ENCODE measurements around the gene SORBS1. TPM values are rescaled to one million over a fixed set of nuclear protein-coding genes. Genes with fewer than 3 reads are reported as not detected.

Gene SORBS1
- total and polyA plus RNA-seq, 5 donors, result 225 to 511 (median 428) TPM

GRCh38 chr10:95435548-95436279 is 125.5 kb downstream of the SORBS1 start:
- Histone ChIP-seq H3K9me3 (ENCODE audit: control insufficient read depth, low read length) (no peaks in the 10 kb centered on the region), H3K27me3 (ENCODE audit: control insufficient read depth, insufficient read depth) (no peaks in the 10 kb centered on the region), H3K4me3 (ENCODE audit: low read length) (no peak overlapping the region), H3K27ac (ENCODE audit: low read length) (peak overlapping the region; percentile 78), H3K4me1 (ENCODE audit: control insufficient read depth, insufficient read depth, low read length) (peaks cover 31% of the 10 kb centered on the region)
- intact Hi-C loops (cut with DNase I), result loop anchor here in 3 of 4 donors (5.0 to 10.0 kb wide), 2 partner anchors 122 to 129 kb away; partner anchors contain the start of gene SORBS1 (in 2 of the 3)
- WGBS, result 74% methylated on average over 13 of the region's 13 CpGs
- DNase-seq, result no peak
- ATAC-seq, result no peak

GRCh38 chr10:95434583-95434982 is 126.6 kb downstream of the SORBS1 start:
- intact Hi-C loops (cut with DNase I), result loop anchor here (5.0 to 10.0 kb wide), 3 partner anchors 43 to 168 kb away; partner anchors contain the start of gene SORBS1 (in 2 of the 4)
- WGBS, result 65% methylated on average over 9 of the region's 9 CpGs

GRCh38 chr10:95431900-95432342 is 129.2 kb downstream of the SORBS1 start:
- Histone ChIP-seq H3K27me3 (ENCODE audit: control insufficient read depth, insufficient read depth) (no peaks in the 10 kb centered on the region), H3K27ac (ENCODE audit: low read length) (peak overlapping the region; percentile 71), H3K9me3 (ENCODE audit: control insufficient read depth, low read length) (no peaks in the 10 kb centered on the region), H3K4me1 (ENCODE audit: control insufficient read depth, insufficient read depth, low read length) (peaks cover 30% of the 10 kb centered on the region), H3K4me3 (ENCODE audit: low read length) (no peak overlapping the region)
- peak in 1 of 2 donors; percentile 9 for ATAC-seq
- no peak for DNase-seq
- 54% methylated on average over 4 of the region's 4 CpGs for WGBS
- intact Hi-C loops (cut with DNase I), result loop anchor here (2.0 to 10.0 kb wide), 4 partner anchors 45 to 170 kb away; partner anchors contain the start of gene SORBS1 (in 2 of the 4)

More at GRCh38 chr10:95434583-95434982, 126.6 kb downstream of the SORBS1 start:
- no peaks in the 10 kb centered on the region for H3K27me3 ChIP-seq (ENCODE audit: control insufficient read depth, insufficient read depth)
- peak overlapping the region; percentile 78 for H3K27ac ChIP-seq (ENCODE audit: low read length)
- H3K4me3 ChIP-seq (ENCODE audit: low read length), result no peak overlapping the region
- peaks cover 34% of the 10 kb centered on the region for H3K4me1 ChIP-seq (ENCODE audit: control insufficient read depth, insufficient read depth, low read length)
- ATAC-seq (peak; percentile 2 to 40), DNase-seq (no peak)
- H3K9me3 ChIP-seq (ENCODE audit: control insufficient read depth, low read length), result no peaks in the 10 kb centered on the region

GRCh38 chr10:95430231-95430951 is 130.8 kb downstream of the SORBS1 start:
- intact Hi-C loops (cut with DNase I), result loop anchor here (2.0 to 10.0 kb wide), 4 partner anchors 47 to 172 kb away; partner anchors contain the start of gene SORBS1 (in 2 of the 4)
- H3K27ac ChIP-seq (ENCODE audit: low read length), result peak overlapping the region; percentile 79
- H3K4me3 ChIP-seq (ENCODE audit: low read length), result no peak overlapping the region
- H3K9me3 ChIP-seq (ENCODE audit: control insufficient read depth, low read length), result no peaks in the 10 kb centered on the region
- peak; percentile 56 to 71 for ATAC-seq
- no peaks in the 10 kb centered on the region for H3K27me3 ChIP-seq (ENCODE audit: control insufficient read depth, insufficient read depth)
- 35% methylated on average over 12 of the region's 12 CpGs for WGBS
- DNase-seq, result peak in 1 of 3 donors; percentile 59
- peaks cover 28% of the 10 kb centered on the region for H3K4me1 ChIP-seq (ENCODE audit: control insufficient read depth, insufficient read depth, low read length)

DNA sequence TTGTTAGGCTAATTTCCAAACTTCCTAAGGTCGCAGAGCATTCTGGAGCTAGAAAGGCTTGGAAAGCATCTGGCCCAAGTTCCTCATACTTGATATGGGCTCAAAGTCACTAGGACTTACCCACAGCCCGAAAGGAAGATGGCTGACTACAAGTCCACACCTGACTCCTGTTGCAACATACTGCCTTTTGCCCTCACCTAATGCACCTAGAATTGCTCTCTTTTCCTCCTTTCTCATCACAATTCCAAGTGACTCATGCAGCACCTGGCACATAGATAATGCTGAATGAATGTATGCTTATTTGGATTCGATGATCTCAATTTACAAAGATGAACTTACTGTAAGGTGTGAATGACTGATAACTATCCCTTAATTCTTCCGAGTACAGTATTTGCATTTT is 131.5 kb downstream of the SORBS1 start:
- no peaks in the 10 kb centered on the region for H3K9me3 ChIP-seq (ENCODE audit: control insufficient read depth, low read length)
- peaks cover 24% of the 10 kb centered on the region for H3K4me1 ChIP-seq (ENCODE audit: control insufficient read depth, insufficient read depth, low read length)
- WGBS, result 81% methylated on average over 4 of the region's 4 CpGs
- H3K27ac ChIP-seq (ENCODE audit: low read length), result peak overlapping the region; percentile 12
- ATAC-seq (no peak), DNase-seq (no peak)
- intact Hi-C loops (cut with DNase I), result loop anchor here (2.0 to 10.0 kb wide), 5 partner anchors 48 to 173 kb away; partner anchors contain the start of gene SORBS1 (in 2 of the 4)
- H3K27me3 ChIP-seq (ENCODE audit: control insufficient read depth, insufficient read depth), result no peaks in the 10 kb centered on the region
- H3K4me3 ChIP-seq (ENCODE audit: low read length), result no peak overlapping the region

- Histone ChIP-seq H3K27ac (ENCODE audit: low read length) (peak overlapping the region; percentile 46), H3K27me3 (ENCODE audit: control insufficient read depth, insufficient read depth) (no peaks in the 10 kb centered on the region), H3K4me3 (ENCODE audit: low read length) (no peak overlapping the region), H3K4me1 (ENCODE audit: control insufficient read depth, insufficient read depth, low read length) (peaks cover 20% of the 10 kb centered on the region), H3K9me3 (ENCODE audit: control insufficient read depth, low read length) (no peaks in the 10 kb centered on the region)
- DNase-seq (peak; percentile 55 to 76 (median 76)), ATAC-seq (peak; percentile 38 to 64)
- intact Hi-C loops (cut with DNase I), result loop anchor here in 2 of 4 donors (10.0 kb wide), 1 partner anchor 54 kb away; no protein-coding TSS in a partner anchor
- WGBS, result 31% methylated on average over 2 of the region's 2 CpGs
Measured at GRCh38 chr10:95428701-95429100, 132.5 kb downstream of the SORBS1 start.

DNA sequence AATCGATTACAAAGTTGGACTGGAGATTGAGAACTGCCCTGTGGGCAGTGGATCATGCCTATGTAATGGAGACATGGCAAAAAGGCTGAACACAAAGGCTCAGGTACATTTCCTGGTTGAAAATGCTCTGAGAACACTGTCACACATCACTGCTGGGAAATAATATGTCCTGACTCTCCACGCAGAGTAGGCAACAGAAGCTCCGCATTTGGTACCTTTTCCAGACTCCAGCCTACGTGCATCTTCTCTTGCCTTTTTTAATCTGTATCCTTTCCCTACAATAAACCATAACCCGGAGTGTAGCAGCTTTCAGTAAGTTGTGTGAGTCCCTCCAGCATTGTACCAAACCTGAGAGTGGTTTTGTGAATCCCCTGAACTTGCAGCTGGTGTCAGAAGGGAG is 134.7 kb downstream of the SORBS1 start:
- H3K4me1 ChIP-seq (ENCODE audit: control insufficient read depth, insufficient read depth, low read length), result peaks cover 19% of the 10 kb centered on the region
- H3K27me3 ChIP-seq (ENCODE audit: control insufficient read depth, insufficient read depth), result no peaks in the 10 kb centered on the region
- ATAC-seq (no peak), DNase-seq (no peak)
- intact Hi-C loops (cut with DNase I), result loop anchor here in 2 of 4 donors (10.0 kb wide), 1 partner anchor 52 kb away; no protein-coding TSS in a partner anchor
- no peaks in the 10 kb centered on the region for H3K9me3 ChIP-seq (ENCODE audit: control insufficient read depth, low read length)
- peak overlapping the region; percentile 46 for H3K27ac ChIP-seq (ENCODE audit: low read length)
- no peak overlapping the region for H3K4me3 ChIP-seq (ENCODE audit: low read length)
- 60% methylated on average over 5 of the region's 5 CpGs for WGBS

GRCh38 chr10:95425592-95426465 is 135.3 kb downstream of the SORBS1 start:
- intact Hi-C loops (cut with DNase I), result loop anchor here in 2 of 4 donors (10.0 kb wide), 1 partner anchor 51 kb away; no protein-coding TSS in a partner anchor
- DNase-seq (no peak), ATAC-seq (no peak)
- Histone ChIP-seq H3K27me3 (ENCODE audit: control insufficient read depth, insufficient read depth) (no peaks in the 10 kb centered on the region), H3K27ac (ENCODE audit: low read length) (peak overlapping the region; percentile 46), H3K4me3 (ENCODE audit: low read length) (no peak overlapping the region), H3K9me3 (ENCODE audit: control insufficient read depth, low read length) (no peaks in the 10 kb centered on the region), H3K4me1 (ENCODE audit: control insufficient read depth, insufficient read depth, low read length) (peaks cover 17% of the 10 kb centered on the region)
- WGBS, result 56% methylated on average over 2 of the region's 2 CpGs

GRCh38 chr10:95423164-95424005 is 137.8 kb downstream of the SORBS1 start:
- Histone ChIP-seq H3K27ac (ENCODE audit: low read length) (peak overlapping the region; percentile 30), H3K9me3 (ENCODE audit: control insufficient read depth, low read length) (no peaks in the 10 kb centered on the region), H3K4me3 (ENCODE audit: low read length) (no peak overlapping the region), H3K27me3 (ENCODE audit: control insufficient read depth, insufficient read depth) (no peaks in the 10 kb centered on the region), H3K4me1 (ENCODE audit: control insufficient read depth, insufficient read depth, low read length) (peaks cover 9% of the 10 kb centered on the region)
- 47% methylated on average over 6 of the region's 6 CpGs for WGBS
- DNase-seq, result no peak
- no peak for ATAC-seq
- intact Hi-C loops (cut with DNase I), result loop anchor here in 3 of 4 donors (5.0 to 10.0 kb wide), 2 partner anchors 36 to 49 kb away; no protein-coding TSS in a partner anchor
